Endothelial cell of umbilical vein (primary cell): ENCODE data around the gene SP2. TPM values are rescaled to one million over a fixed set of nuclear protein-coding genes. Genes with fewer than 3 reads are reported as not detected.

Experiments used
- BruUV-seq: library from RNA; stranded (reverse); fragments of 400-500 nt; replicated peaks from 2 replicates; lab custom pipeline; 2021; lab: Mats Ljungman, UMichigan
- CTCF ChIA-PET: fragments of 300-600, 350-600 bp; sonication (Branson Sonifier 250); formaldehyde crosslinking; loops from one replicate; lab custom pipeline; 2021; ENCODE audit warnings: antibody characterized with exemption, inconsistent platforms; lab: Charles Lee
- POLR2A ChIA-PET: fragments of 300-600, 350-600 bp; sonication (Branson Sonifier 250); formaldehyde crosslinking; loops from one replicate; lab custom pipeline; 2021; ENCODE audit warnings: antibody characterized with exemption, inconsistent platforms; lab: Charles Lee
- DNase-seq: peaks from one replicate; pipeline ENCODE4 v3.0.0-alpha.2; 2011; ENCODE audit warnings: low read depth, low spot score
- FAIRE-seq: peaks from 2 replicates; lab custom pipeline; 2011; peaks lifted over from hg19 to GRCh38; lab: Jason Lieb, UNC
- H2AFZ ChIP-seq: 2 replicates; pipeline ENCODE4 v1.6.0; 2012; ENCODE audit warnings: low read depth, low read length, control low read depth, inconsistent platforms
- H3K27ac ChIP-seq: 2 replicates; pipeline ENCODE4 v1.5.1; 2011; ENCODE audit warnings: low read depth, mild to moderate bottlenecking, control low read depth, low read length, moderate library complexity; ENCODE audit not compliant: insufficient read depth
- H3K27me3 ChIP-seq, 2 experiments: 2 replicates each; pipeline versions ENCODE4 v1.6.0 to v1.6.1; 2011; ENCODE audit warnings: low read length in 2 of 2, mixed read lengths in 1 of 2; ENCODE audit not compliant: control insufficient read depth in 2 of 2, insufficient read depth in 2 of 2
- H3K36me3 ChIP-seq, 2 experiments: 2 replicates in 1 of 2; 3 replicates in 1 of 2; pipeline ENCODE4 v1.5.1; 2011; ENCODE audit warnings: low read length in 2 of 2, mild to moderate bottlenecking in 1 of 2, moderate library complexity in 1 of 2; ENCODE audit not compliant: control insufficient read depth in 2 of 2, insufficient read depth in 2 of 2; ENCODE audit errors: extremely low read depth in 1 of 2
- H3K4me1 ChIP-seq: 3 replicates; pipeline ENCODE4 v1.5.1; 2011; ENCODE audit warnings: mild to moderate bottlenecking, low read length; ENCODE audit not compliant: control insufficient read depth, insufficient read depth; ENCODE audit errors: extremely low read depth
- H3K4me2 ChIP-seq: 2 replicates; pipeline ENCODE4 v1.6.1; 2011; ENCODE audit warnings: low read length, control low read depth, mixed read lengths; ENCODE audit not compliant: insufficient read depth
- H3K4me3 ChIP-seq, 3 experiments: fragments of 200-600 bp in 1 of 3; sonication (generic), shearing (Covaris generic) in 1 of 3; replicated peaks in 1 of 3; 2 replicates each; pipeline ENCODE4 v1.5.1; 2011 to 2016; ENCODE audit warnings: control low read depth in 3 of 3, low read length in 3 of 3, mild to moderate bottlenecking in 2 of 3, inconsistent platforms in 1 of 3, low read depth in 1 of 3, moderate library complexity in 1 of 3; ENCODE audit not compliant: insufficient read depth in 1 of 3
- H3K79me2 ChIP-seq: 2 replicates; pipeline ENCODE4 v1.6.0; 2012; ENCODE audit warnings: low read length, inconsistent platforms; ENCODE audit not compliant: control insufficient read depth, insufficient read depth
- H3K9ac ChIP-seq: replicated peaks from 2 replicates; pipeline ENCODE3; 2011; ENCODE audit warnings: low read length, control low read depth; ENCODE audit not compliant: insufficient read depth; ENCODE audit errors: extremely low read depth
- H3K9me1 ChIP-seq: replicated peaks from 3 replicates; pipeline ENCODE4 v1.6.0; 2011; ENCODE audit warnings: mild to moderate bottlenecking, low read length; ENCODE audit not compliant: control insufficient read depth, insufficient read depth; ENCODE audit errors: extremely low read depth
- H3K9me3 ChIP-seq: replicated peaks from 2 replicates; pipeline ENCODE4 v1.5.1; 2012; ENCODE audit warnings: low read length, inconsistent platforms; ENCODE audit not compliant: control insufficient read depth, insufficient read depth
- H4K20me1 ChIP-seq: replicated peaks from 2 replicates; pipeline ENCODE3; 2011; ENCODE audit warnings: mild to moderate bottlenecking, low read length; ENCODE audit not compliant: control insufficient read depth, insufficient read depth; ENCODE audit errors: extremely low read depth
- EZH2 ChIP-seq: IDR thresholded peaks from 2 replicates; pipeline ENCODE4 v1.6.1; 2012; ENCODE audit warnings: borderline replicate concordance, low read depth, mild to moderate bottlenecking, moderate library complexity, low read length, inconsistent platforms; ENCODE audit not compliant: severe bottlenecking
- FOS ChIP-seq: IDR thresholded peaks from 2 replicates; pipeline ENCODE4 v1.6.1; 2011; ENCODE audit warnings: mild to moderate bottlenecking, low read length, moderate library complexity, borderline replicate concordance; ENCODE audit not compliant: insufficient read depth
- GATA2 ChIP-seq: IDR thresholded peaks from 2 replicates; pipeline ENCODE4 v1.7.0; 2011; ENCODE audit warnings: low read depth, mild to moderate bottlenecking, moderate library complexity, mixed read lengths, low read length; ENCODE audit not compliant: insufficient read length, insufficient read depth
- JUN ChIP-seq: IDR thresholded peaks from 2 replicates; pipeline ENCODE4 v1.6.1; 2011; ENCODE audit warnings: borderline replicate concordance, low read depth; ENCODE audit not compliant: insufficient read length, insufficient read depth
- MYC ChIP-seq: IDR thresholded peaks from one replicate; pipeline ENCODE4 v1.6.1; 2011; ENCODE audit warnings: mild to moderate bottlenecking, low read depth, low read length
- POLR2A ChIP-seq: IDR thresholded peaks from 2 replicates; pipeline ENCODE4 v1.6.1; 2012; ENCODE audit warnings: low read depth, mild to moderate bottlenecking, control low read depth, low read length
- POLR2AphosphoS5 ChIP-seq: IDR thresholded peaks from 2 replicates; pipeline ENCODE4 v1.6.1; 2012; ENCODE audit warnings: low read depth, mild to moderate bottlenecking, control low read depth, low read length, moderate library complexity; ENCODE audit not compliant: insufficient read depth
- dilution Hi-C: fragments of 300-500 bp; cut with MboI; formaldehyde crosslinking; loops from one replicate; pipeline ENCODE4 v1.15.0; 2019; ENCODE audit warnings: low sequenced_read_pairs; ENCODE audit not compliant: extremely low pct_ligation_motif_present
- intact Hi-C: fragments of 100-400 bp; cut with micrococcal nuclease; formaldehyde crosslinking; loops from one replicate; pipeline ENCODE4 v1.10.0; 2022
- polyA plus RNA-seq, 4 experiments: library from polyadenylated mRNA; depleted of rRNA in 3 of 4; stranded (reverse) in 3 of 4; unstranded in 1 of 4; fragments of >200 nt; gene quantifications; 2 replicates each; pipeline versions ENCODE4 v1.2.1 to v1.2.3, GENCODE V29; 2011 to 2012; ENCODE audit warnings: missing spikeins in 1 of 4
- total RNA-seq: library from RNA; stranded (reverse); gene quantifications from 2 replicates; pipeline ENCODE4 v1.2.3, GENCODE V29; 2021
- TF ChIP-seq, protein P1 (sequence below), 2 donors: IDR thresholded peaks; 1 replicate in 1 of 2; 2 replicates in 1 of 2; pipeline ENCODE4 v1.5.1; 2011; ENCODE audit warnings: low read length in 2 of 2, mild to moderate bottlenecking in 2 of 2, moderate library complexity in 2 of 2, control low read depth in 1 of 2, inconsistent platforms in 1 of 2, low read depth in 1 of 2; ENCODE audit not compliant: insufficient read depth in 1 of 2; ENCODE audit errors: extremely low read depth in 1 of 2
- TF ChIP-seq, protein P2 (sequence below): IDR thresholded peaks from 2 replicates; pipeline ENCODE4 v1.6.1; 2011; ENCODE audit not compliant: insufficient read depth, insufficient read length

SP2 gene
- total and polyA plus RNA-seq, 2 donors (not counting 3 experiments of a cell fraction or from before 2014, with no cell fraction given): 11.2 to 18.6 TPM

- CTCF ChIA-PET: interaction anchor here (0.6 to 6.2 kb wide), 11 partner anchors 11 to 72 kb away, joined by 3 to 134 read pairs (median 7); partner anchors contain the start of genes CDK5RAP3 and PRR15L
Measured at GRCh38 chr17:47945529-47946508, 49.8 kb downstream of the SP2 start.

More at GRCh38 chr17:47945529-47946508, 49.8 kb downstream of the SP2 start:
- no peaks in the 10 kb centered on the region for H3K27me3 ChIP-seq
- no peaks in the 10 kb centered on the region for H4K20me1 ChIP-seq
- intact Hi-C loops (no loop called here), dilution Hi-C loops (no loop called here)
- no peaks in the 10 kb centered on the region for H3K9me1 ChIP-seq
- no peak overlapping the region for H3K9ac ChIP-seq
- H3K4me2 ChIP-seq: no peak overlapping the region
- no peak overlapping the region for H2AFZ ChIP-seq
- H3K79me2 ChIP-seq: peaks cover 5% of the 10 kb centered on the region
- H3K36me3 ChIP-seq: peaks cover 0 to 7% of the 10 kb centered on the region in 2 experiments
- FAIRE-seq (no peak), DNase-seq (no peak)
- no peak overlapping the region for H3K4me3 ChIP-seq
- TF ChIP-seq JUN (no peak), MYC (no peak), EZH2 (no peak), GATA2 (no peak), POLR2AphosphoS5 (no peak), FOS (no peak), POLR2A (no peak)
- TF ChIP-seq, protein P1, sequence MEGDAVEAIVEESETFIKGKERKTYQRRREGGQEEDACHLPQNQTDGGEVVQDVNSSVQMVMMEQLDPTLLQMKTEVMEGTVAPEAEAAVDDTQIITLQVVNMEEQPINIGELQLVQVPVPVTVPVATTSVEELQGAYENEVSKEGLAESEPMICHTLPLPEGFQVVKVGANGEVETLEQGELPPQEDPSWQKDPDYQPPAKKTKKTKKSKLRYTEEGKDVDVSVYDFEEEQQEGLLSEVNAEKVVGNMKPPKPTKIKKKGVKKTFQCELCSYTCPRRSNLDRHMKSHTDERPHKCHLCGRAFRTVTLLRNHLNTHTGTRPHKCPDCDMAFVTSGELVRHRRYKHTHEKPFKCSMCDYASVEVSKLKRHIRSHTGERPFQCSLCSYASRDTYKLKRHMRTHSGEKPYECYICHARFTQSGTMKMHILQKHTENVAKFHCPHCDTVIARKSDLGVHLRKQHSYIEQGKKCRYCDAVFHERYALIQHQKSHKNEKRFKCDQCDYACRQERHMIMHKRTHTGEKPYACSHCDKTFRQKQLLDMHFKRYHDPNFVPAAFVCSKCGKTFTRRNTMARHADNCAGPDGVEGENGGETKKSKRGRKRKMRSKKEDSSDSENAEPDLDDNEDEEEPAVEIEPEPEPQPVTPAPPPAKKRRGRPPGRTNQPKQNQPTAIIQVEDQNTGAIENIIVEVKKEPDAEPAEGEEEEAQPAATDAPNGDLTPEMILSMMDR (IDR thresholded peaks at IDR 0.05; ENCODE audit: extremely low read depth in 1 of 2, insufficient read depth in 1 of 2, low read depth in 1 of 2, low read length in 2 of 2): no peak
- TF ChIP-seq, protein P2, sequence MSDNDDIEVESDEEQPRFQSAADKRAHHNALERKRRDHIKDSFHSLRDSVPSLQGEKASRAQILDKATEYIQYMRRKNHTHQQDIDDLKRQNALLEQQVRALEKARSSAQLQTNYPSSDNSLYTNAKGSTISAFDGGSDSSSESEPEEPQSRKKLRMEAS: no peak
- POLR2A ChIA-PET: no interaction called here
- no TSS peak for BruUV-seq
- H3K4me1 ChIP-seq: peaks cover 17% of the 10 kb centered on the region
- H3K27ac ChIP-seq: no peak overlapping the region
- H3K9me3 ChIP-seq: no peaks in the 10 kb centered on the region
